ENCODE data around the gene ASS1. TPM values are rescaled to one million over a fixed set of nuclear protein-coding genes. Genes with fewer than 3 reads are reported as not detected.

The ASS1 gene
- total and polyA plus RNA-seq, 2 of the 13 experiments (the other 11 are each of a cell fraction or from before 2014, with no cell fraction given), result 77.6 to 122 TPM

- TF ChIP-seq HBP1 (CRISPR knock-in tag; IDR thresholded peaks at IDR 0.05; ENCODE audit: low read depth), result peak; percentile 80; the same call in 1 of the 2 replicates
- peak; percentile 98 for TF ChIP-seq ZNF605 (CRISPR knock-in tag; IDR thresholded peaks at IDR 0.05)
- peak; percentile 68; the same call in 1 of the 2 replicates for TF ChIP-seq ZBTB10 (CRISPR knock-in tag; IDR thresholded peaks at IDR 0.05; ENCODE audit: borderline replicate concordance)
- no peak for TF ChIP-seq RBFOX2 (IDR thresholded peaks at IDR 0.05; ENCODE audit: low read depth, low read length)
- TF ChIP-seq KDM3A (CRISPR knock-in tag; IDR thresholded peaks at IDR 0.05; ENCODE audit: low read depth), result peak; percentile 86
- TF ChIP-seq ATF5 (CRISPR knock-in tag; IDR thresholded peaks at IDR 0.05; ENCODE audit: low read depth), result no peak
- TF ChIP-seq ZFP90 (CRISPR knock-in tag; IDR thresholded peaks at IDR 0.05; ENCODE audit: borderline replicate concordance), result peak; percentile 92
- no peak; the same call in 1 of the 2 replicates for TF ChIP-seq ZNF275 (CRISPR knock-in tag; IDR thresholded peaks at IDR 0.05; ENCODE audit: borderline replicate concordance)
- no peak for TF ChIP-seq CENPT (CRISPR knock-in tag; IDR thresholded peaks at IDR 0.05; ENCODE audit: low read depth)
- TF ChIP-seq TRAFD1 (CRISPR knock-in tag; IDR thresholded peaks at IDR 0.05; ENCODE audit: borderline replicate concordance), result no peak
- TF ChIP-seq DNMT3B (CRISPR knock-in tag; conservative IDR thresholded peaks at IDR 0.05), result peak; percentile 90; the same call in 1 of the 2 replicates
- TF ChIP-seq MAFF (IDR thresholded peaks at IDR 0.05; ENCODE audit: low read depth, low read length), result no peak
- peak; percentile 88; the same call in 1 of the 2 replicates for TF ChIP-seq IRX3 (CRISPR knock-in tag; IDR thresholded peaks at IDR 0.05; ENCODE audit: borderline replicate concordance, low read depth)
- TF ChIP-seq ZKSCAN1 (IDR thresholded peaks at IDR 0.05; ENCODE audit: low read length), result no peak
- TF ChIP-seq MNT (IDR thresholded peaks at IDR 0.05), result peak; percentile 77
- TF ChIP-seq ZNF282 (IDR thresholded peaks at IDR 0.05; ENCODE audit: partially characterized antibody), result no peak
- no peak for TF ChIP-seq RAD51 (IDR thresholded peaks at IDR 0.05; ENCODE audit: borderline replicate concordance)
- peak; percentile 88; the same call in 1 of the 2 replicates for TF ChIP-seq MEF2D (CRISPR knock-in tag; IDR thresholded peaks at IDR 0.05)
- peak; percentile 83 for TF ChIP-seq PPARG (CRISPR knock-in tag; conservative IDR thresholded peaks at IDR 0.05)
- no peak for TF ChIP-seq GATA4 (IDR thresholded peaks at IDR 0.05; ENCODE audit: borderline replicate concordance, low read depth)
- TF ChIP-seq SMARCC2 (IDR thresholded peaks at IDR 0.05), result no peak
Measured at GRCh38 chr9:130450344-130451003, 5.7 kb downstream of the ASS1 start (continued).

Data from HepG2 (cell line).